NT2/D1 (cell line): ENCODE data around the gene CCDC51.

Source experiments
- SUZ12 ChIP-seq: IDR thresholded peaks from 2 replicates; pipeline ENCODE4 v1.6.1; 2011; ENCODE audit not compliant: insufficient read length, insufficient read depth; ENCODE audit errors: extremely low read depth
- YY1 ChIP-seq: IDR thresholded peaks from 2 replicates; pipeline ENCODE4 v1.6.1; 2011; ENCODE audit not compliant: insufficient read length, insufficient read depth
- ZNF274 ChIP-seq: IDR thresholded peaks from 2 replicates; pipeline ENCODE4 v1.6.1; 2011; ENCODE audit warnings: mild to moderate bottlenecking, low read depth, low read length

- TF ChIP-seq ZNF274 = no peak
- no peak for TF ChIP-seq YY1
- no peak for TF ChIP-seq SUZ12
Measured at GRCh38 chr3:48407542-48408099, 32.3 kb downstream of the CCDC51 start.
